HepG2 (cell line): ENCODE data around the gene CTDSPL2. TPM values are rescaled to one million over a fixed set of nuclear protein-coding genes. Genes with fewer than 3 reads are reported as not detected.

Source experiments
- ATAC-seq: fragments of 200-7000 bp; cut with Tn5 transposase; 3 replicates; pipeline ENCODE4 v1.9.1; 2020; ENCODE audit warnings: mild to moderate bottlenecking, moderate library complexity
- BruUV-seq: library from RNA; stranded (reverse); fragments of 400-500 nt; replicated peaks from 2 replicates; lab custom pipeline; 2021; lab: Mats Ljungman, UMichigan
- CTCF ChIA-PET: fragments of 300-600 bp; formaldehyde crosslinking; extraction: SDS; loops from one replicate; lab custom pipeline; 2021; ENCODE audit warnings: low total read pairs, inconsistent platforms, low intra/inter-chr PET ratio; lab: Yijun Ruan, JAX
- POLR2A ChIA-PET: fragments of 350-600 bp; sonication (Branson Sonifier 250); formaldehyde crosslinking; loops from one replicate; lab custom pipeline; 2020; ENCODE audit warnings: antibody characterized with exemption, inconsistent platforms; lab: Yijun Ruan, JAX
- DNase-seq: peaks from one replicate; pipeline ENCODE4 v3.0.0-alpha.2; 2015; ENCODE audit warnings: low spot score
- FAIRE-seq: peaks from 3 replicates; lab custom pipeline; 2011; peaks lifted over from hg19 to GRCh38; lab: Jason Lieb, UNC
- H2AFZ ChIP-seq: one replicate; pipeline ENCODE4 v1.6.1; 2011; ENCODE audit warnings: low read length, inconsistent platforms
- H3K27ac ChIP-seq: fragments of 300-600 bp; 3 replicates; pipeline ENCODE4 v1.8.0; 2011; ENCODE audit warnings: mixed run types, mild to moderate bottlenecking, mixed read lengths, low read length, inconsistent platforms; ENCODE audit not compliant: insufficient read depth; ENCODE audit errors: extremely low read length
- H3K27me3 ChIP-seq, 2 experiments: fragments of 200-600 bp in 1 of 2; 2 replicates in 1 of 2; 3 replicates in 1 of 2; pipeline versions ENCODE4 v1.6.0 to v1.8.0; 2011; ENCODE audit warnings: low read length in 2 of 2, mild to moderate bottlenecking in 2 of 2, moderate library complexity in 2 of 2, inconsistent platforms in 1 of 2; ENCODE audit not compliant: insufficient read depth in 2 of 2, control insufficient read depth in 1 of 2
- H3K36me3 ChIP-seq, 2 experiments: fragments of 200-600 bp in 1 of 2; replicated peaks in 1 of 2; 2 replicates in 1 of 2; 3 replicates in 1 of 2; pipeline versions ENCODE4 v1.5.1 to v1.8.0; 2011; ENCODE audit warnings: low read length in 2 of 2, inconsistent platforms in 1 of 2; ENCODE audit not compliant: insufficient read depth in 2 of 2, control insufficient read depth in 1 of 2
- H3K4me1 ChIP-seq: 2 replicates; pipeline ENCODE4 v1.5.1; 2012; ENCODE audit warnings: low read length, inconsistent platforms; ENCODE audit not compliant: insufficient read depth
- H3K4me2 ChIP-seq: 2 replicates; pipeline ENCODE4 v1.6.0; 2011; ENCODE audit warnings: low read depth, low read length, inconsistent platforms
- H3K4me3 ChIP-seq, 3 experiments: fragments of 200-600 bp in 1 of 3; sonication (generic), shearing (Covaris generic) in 1 of 3; replicated peaks in 1 of 3; 2 replicates each; pipeline ENCODE4 v1.5.1; 2011 to 2016; ENCODE audit warnings: low read length in 3 of 3, inconsistent platforms in 2 of 3, low read depth in 2 of 3, mild to moderate bottlenecking in 2 of 3, control low read depth in 1 of 3, mixed read lengths in 1 of 3; ENCODE audit not compliant: insufficient read depth in 1 of 3
- H3K79me2 ChIP-seq: one replicate; pipeline ENCODE4 v1.6.1; 2011; ENCODE audit warnings: low read length, inconsistent platforms; ENCODE audit not compliant: insufficient read depth
- H3K9ac ChIP-seq: 2 replicates; pipeline ENCODE4 v1.6.0; 2011; ENCODE audit warnings: mild to moderate bottlenecking, low read depth, low read length, inconsistent platforms; ENCODE audit not compliant: insufficient read depth
- H3K9me3 ChIP-seq: 2 replicates; pipeline ENCODE4 v1.5.1; 2012; ENCODE audit warnings: mild to moderate bottlenecking, low read length
- H4K20me1 ChIP-seq: 2 replicates; pipeline ENCODE4 v1.6.0; 2011; ENCODE audit warnings: inconsistent platforms, mild to moderate bottlenecking, low read length, moderate library complexity; ENCODE audit not compliant: insufficient read depth
- ATF1 ChIP-seq: IDR thresholded peaks from 2 replicates; pipeline ENCODE4 v1.6.1; 2016; ENCODE audit warnings: mild to moderate bottlenecking, control low read depth
- ELF4 ChIP-seq: sonication (generic); formaldehyde crosslinking; IDR thresholded peaks from 2 replicates; pipeline ENCODE4 v1.5.0; 2020; ENCODE audit warnings: missing genetic modification reagents, mild to moderate bottlenecking, moderate library complexity, borderline replicate concordance
- HOXA3 ChIP-seq: sonication (generic); formaldehyde crosslinking; IDR thresholded peaks from 2 replicates; pipeline ENCODE4 v1.5.0; 2020; ENCODE audit warnings: missing genetic modification reagents
- KAT7 ChIP-seq: IDR thresholded peaks from 2 replicates; pipeline ENCODE4 v1.6.1; 2018; ENCODE audit warnings: borderline replicate concordance, missing compliant biosample characterization
- PHF21A ChIP-seq: sonication (generic); formaldehyde crosslinking; IDR thresholded peaks from 2 replicates; pipeline ENCODE4 v1.5.0; 2020; ENCODE audit warnings: mild to moderate bottlenecking, missing genetic modification reagents
- PREB ChIP-seq: sonication (generic); formaldehyde crosslinking; IDR thresholded peaks from 2 replicates; pipeline ENCODE4 v1.4.0; 2020; ENCODE audit warnings: missing genetic modification reagents
- TMF1 ChIP-seq: sonication (generic); formaldehyde crosslinking; IDR thresholded peaks from 2 replicates; pipeline ENCODE4 v1.8.1; 2022; ENCODE audit warnings: low read depth, missing genetic modification reagents
- TOE1 ChIP-seq: sonication (generic); formaldehyde crosslinking; IDR thresholded peaks from 2 replicates; pipeline ENCODE4 v1.4.0; 2020; ENCODE audit warnings: mild to moderate bottlenecking, missing genetic modification reagents
- USF2 ChIP-seq, 2 experiments: sonication (generic) in 1 of 2; formaldehyde crosslinking in 1 of 2; IDR thresholded peaks; 2 replicates each; pipeline versions ENCODE4 v1.5.1 to v1.6.1; 2011 to 2020; ENCODE audit warnings: borderline replicate concordance in 1 of 2, low read depth in 1 of 2, low read length in 1 of 2, mild to moderate bottlenecking in 1 of 2, missing genetic modification reagents in 1 of 2, moderate library complexity in 1 of 2
- ZBTB3 ChIP-seq: sonication (generic); formaldehyde crosslinking; IDR thresholded peaks from 2 replicates; pipeline ENCODE4 v1.4.0; 2020; ENCODE audit warnings: low read depth, mild to moderate bottlenecking, moderate library complexity, missing genetic modification reagents, borderline replicate concordance
- ZBTB38 ChIP-seq: sonication (generic); formaldehyde crosslinking; IDR thresholded peaks from 2 replicates; pipeline ENCODE4 v1.5.1; 2020; ENCODE audit warnings: mild to moderate bottlenecking, missing genetic modification reagents
- ZC3H13 ChIP-seq: sonication (generic); formaldehyde crosslinking; IDR thresholded peaks from 2 replicates; pipeline ENCODE4 v1.8.1; 2023; ENCODE audit warnings: mild to moderate bottlenecking, missing genetic modification reagents, moderate library complexity
- ZFP36L1 ChIP-seq: sonication (generic); formaldehyde crosslinking; IDR thresholded peaks from 2 replicates; pipeline ENCODE4 v1.8.0; 2022; ENCODE audit warnings: mild to moderate bottlenecking, missing genetic modification reagents, moderate library complexity
- ZFP90 ChIP-seq: sonication (generic); formaldehyde crosslinking; IDR thresholded peaks from 2 replicates; pipeline ENCODE4 v1.8.0; 2022; ENCODE audit warnings: missing genetic modification reagents, mild to moderate bottlenecking, inconsistent platforms, borderline replicate concordance
- ZFX ChIP-seq: sonication (generic); formaldehyde crosslinking; IDR thresholded peaks from 2 replicates; pipeline ENCODE4 v1.4.0; 2020; ENCODE audit warnings: mild to moderate bottlenecking, low read depth, missing genetic modification reagents, moderate library complexity
- ZNF44 ChIP-seq: sonication (generic); formaldehyde crosslinking; IDR thresholded peaks from 2 replicates; pipeline ENCODE4 v1.5.1; 2020; ENCODE audit warnings: mild to moderate bottlenecking, missing genetic modification reagents
- ZNF501 ChIP-seq: sonication (generic); formaldehyde crosslinking; IDR thresholded peaks from 2 replicates; pipeline ENCODE4 v1.5.1; 2020; ENCODE audit warnings: mild to moderate bottlenecking, moderate library complexity, missing genetic modification reagents
- ZNF761 ChIP-seq: sonication (generic); formaldehyde crosslinking; conservative IDR thresholded peaks from 2 replicates; pipeline ENCODE4 v1.4.0; 2020; ENCODE audit warnings: mild to moderate bottlenecking, missing genetic modification reagents
- ZNF839 ChIP-seq: sonication (generic); formaldehyde crosslinking; IDR thresholded peaks from 2 replicates; pipeline ENCODE4 v1.4.0; 2020; ENCODE audit warnings: missing genetic modification reagents, mild to moderate bottlenecking, borderline replicate concordance
- WGBS: methylation state at CpG from one replicate; pipeline ENCODE4 v1.1.6; 2017; ENCODE audit warnings: low lambda C conversion rate; 5-methylcytosine and 5-hydroxymethylcytosine counted together
- in situ Hi-C: cut with HindIII; loops from 2 replicates; pipeline ENCODE4 v1.10.0; 2017; ENCODE audit warnings: low pct_unique_long_range_greater_than_20kb; ENCODE audit not compliant: extremely low pct_ligation_motif_present
- intact Hi-C: fragments of 100-400 bp; cut with micrococcal nuclease; formaldehyde crosslinking; loops from one replicate; pipeline ENCODE4 v1.10.0; 2022; ENCODE audit not compliant: unreplicated experiment
- polyA plus RNA-seq, 8 experiments: library from polyadenylated mRNA; depleted of rRNA in 3 of 8; stranded (reverse) in 7 of 8; unstranded in 1 of 8; fragments of >200 nt; fragmentation: Illumina TruSeq in 4 of 8; extraction: Trizol in 4 of 8; gene quantifications; 2 replicates each; pipeline versions ENCODE4 v1.2.1 to v1.2.3, GENCODE V29; 2011 to 2016; ENCODE audit warnings: low read depth in 4 of 8, missing spikeins in 1 of 8, mixed read lengths in 1 of 8; ENCODE audit not compliant: insufficient read depth in 1 of 8
- total RNA-seq, 5 experiments: library from RNA; depleted of rRNA; stranded (reverse); fragments of >200 nt; fragmentation: Illumina TruSeq; extraction: Trizol; gene quantifications; 2 replicates each; pipeline ENCODE4 v1.2.3, GENCODE V29; 2016; ENCODE audit warnings: low read depth in 1 of 5

The CTDSPL2 gene
- total and polyA plus RNA-seq, 2 of the 13 experiments (the other 11 are each of a cell fraction or from before 2014, with no cell fraction given) = 37.4 to 56.2 TPM

GRCh38 chr15:44535523-44536301, 108.3 kb downstream of the CTDSPL2 start:
- ATAC-seq (no peak; the same call in 2 of the 3 replicates), DNase-seq (peak; percentile 15), FAIRE-seq (no peak)
- ChIA-PET POLR2A (interaction anchor here (1.2 kb wide), 1 partner anchor 19 kb away, joined by 3 read pairs; no protein-coding TSS in a partner anchor), CTCF (no interaction called here)
- peaks cover 30% of the 10 kb centered on the region for H3K4me1 ChIP-seq
- peaks cover 0 to 2% of the 10 kb centered on the region in 2 experiments; a peak in 1 of 5 replicates for H3K36me3 ChIP-seq
- peak overlapping the region; percentile 81 for H3K9ac ChIP-seq
- peaks cover 31% of the 10 kb centered on the region for H3K79me2 ChIP-seq
- peak overlapping the region; percentile 79 for H3K4me2 ChIP-seq
- in situ Hi-C loops = no loop called here
- no peak overlapping the region for H2AFZ ChIP-seq
- no peaks in the 10 kb centered on the region for H3K9me3 ChIP-seq
- WGBS = 67% methylated on average over 36 of the region's 36 CpGs
- H3K27ac ChIP-seq = peak overlapping the region; percentile 94
- peak overlapping the region; percentile 70 to 89 (median 82) for H3K4me3 ChIP-seq
- H4K20me1 ChIP-seq = peaks cover 13% of the 10 kb centered on the region; the same call in 1 of the 2 replicates
- intact Hi-C loops = no loop called here
- TSS peak; percentile 72 for BruUV-seq
- H3K27me3 ChIP-seq = no peaks in the 10 kb centered on the region; a peak in 1 of 5 replicates
- TF ChIP-seq ELF4 = no peak
- peak; percentile 8; the same call in 1 of the 2 replicates for TF ChIP-seq HOXA3 (CRISPR knock-in tag)
- TF ChIP-seq ZNF839 (CRISPR knock-in tag) = no peak
- 0 out of 2 replicates have a peak, but pooled peaks have one; percentile 23 for TF ChIP-seq ZFP36L1 (CRISPR knock-in tag)
- peak; percentile 18; the same call in 1 of the 2 replicates for TF ChIP-seq ZNF44 (CRISPR knock-in tag)
- no peak for TF ChIP-seq TMF1
- no peak for TF ChIP-seq USF2 (IDR thresholded peaks at IDR 0.05; ENCODE audit: low read depth, low read length)
- TF ChIP-seq USF2 (CRISPR knock-in tag; IDR thresholded peaks at IDR 0.05; ENCODE audit: borderline replicate concordance) = 0 out of 2 replicates have a peak, but pooled peaks have one; percentile 3
- TF ChIP-seq ZC3H13 (CRISPR knock-in tag) = peak; percentile 73; the same call in 1 of the 2 replicates
- no peak for TF ChIP-seq ATF1 (CRISPR knock-in tag)
- 0 out of 2 replicates have a peak, but pooled peaks have one; percentile 6 for TF ChIP-seq ZNF761 (CRISPR knock-in tag)
- no peak for TF ChIP-seq TOE1 (CRISPR knock-in tag)
- peak; percentile 10; the same call in 1 of the 2 replicates for TF ChIP-seq ZBTB38 (CRISPR knock-in tag)
- TF ChIP-seq ZFP90 (CRISPR knock-in tag) = 0 out of 2 replicates have a peak, but pooled peaks have one; percentile 33
- peak; percentile 3; the same call in 1 of the 2 replicates for TF ChIP-seq ZBTB3
- TF ChIP-seq PREB = no peak
- 0 out of 2 replicates have a peak, but pooled peaks have one; percentile 35 for TF ChIP-seq KAT7
- no peak for TF ChIP-seq ZFX (CRISPR knock-in tag)
- 0 out of 2 replicates have a peak, but pooled peaks have one; percentile 37 for TF ChIP-seq ZNF501 (CRISPR knock-in tag)
- 0 out of 2 replicates have a peak, but pooled peaks have one; percentile 8 for TF ChIP-seq PHF21A (CRISPR knock-in tag)
